Stimulated activated CD4-positive, alpha-beta T cell treated with anti-CD3 and anti-CD28 coated beads, TNF-alpha, amount 100 ng/mL, for 24 hours (primary cell): ENCODE data around the gene SEMA3C.

Experiments used
- DNase-seq, 3 experiments: peaks; one replicate each; pipeline ENCODE4 v3.0.0-alpha.2; 2020; ENCODE audit warnings: low read depth in 3 of 3

SEMA3C gene

DNA sequence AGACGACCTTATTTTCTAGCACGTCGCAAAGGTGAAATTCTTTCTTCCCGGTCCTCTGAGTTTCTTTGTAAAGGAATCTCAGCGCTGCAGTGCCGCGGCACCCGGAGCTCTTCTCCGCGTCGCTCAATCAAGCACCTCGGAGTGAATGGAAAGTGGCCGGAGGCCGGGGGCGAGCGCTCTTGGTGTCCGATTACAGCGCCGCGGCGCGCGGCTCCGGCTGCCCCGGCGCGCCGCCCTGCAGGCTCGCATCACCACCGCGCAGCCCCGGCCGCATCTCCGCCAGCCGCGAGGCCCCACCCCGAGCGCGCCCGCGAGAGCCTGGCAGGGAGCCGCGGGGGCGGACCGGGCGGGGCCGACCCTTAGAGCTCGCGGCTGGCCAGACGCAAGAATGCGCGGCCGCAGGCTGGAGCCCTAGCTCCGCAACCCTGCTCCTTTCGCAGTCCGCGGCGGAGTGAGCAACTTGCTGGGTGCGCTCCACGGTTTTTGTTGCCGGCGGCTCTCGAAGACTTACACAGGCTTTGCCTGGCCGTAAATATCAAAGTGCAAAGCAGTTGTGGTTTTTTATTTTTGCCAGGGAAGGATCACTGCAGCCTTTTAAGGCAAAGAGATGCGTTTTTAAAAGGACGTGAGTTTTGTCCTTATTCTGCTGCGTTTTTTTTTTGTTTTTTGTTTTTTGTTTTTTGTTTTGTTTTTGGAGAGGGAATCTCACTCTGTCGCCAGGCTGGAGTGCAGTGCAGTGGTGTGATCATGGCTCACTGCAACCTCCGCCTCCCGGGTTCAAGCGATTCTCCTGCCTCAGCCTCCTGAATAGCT lies at the start of gene SEMA3C:
Gene SEMA3C, minus strand, starts transcription at position 143 of the 813 bp plus-strand sequence. CDS start 2,270 bp downstream, outside the sequence.
- peak in 1 of 3 experiments; percentile 3 for DNase-seq

DNA sequence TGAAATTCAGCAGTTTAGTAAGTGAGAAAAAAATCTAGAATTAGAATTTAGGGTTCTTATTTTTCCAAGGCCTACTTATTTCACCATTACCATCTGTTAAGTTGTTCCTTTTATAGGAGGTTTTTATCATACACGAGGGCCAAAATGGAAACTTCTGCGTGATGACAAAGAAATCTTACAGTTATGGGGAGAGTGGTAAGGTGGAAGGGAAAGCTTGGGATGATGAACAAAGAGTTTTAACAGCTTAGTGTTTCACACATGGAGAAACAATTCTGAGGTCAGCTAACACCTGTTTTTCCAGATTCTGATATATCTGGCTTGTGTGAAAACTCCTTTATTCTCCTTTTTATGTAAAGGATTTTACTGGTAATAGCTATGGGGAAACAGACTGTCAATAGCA lies 49.8 kb upstream of the SEMA3C start:
- DNase-seq = no peak

DNA sequence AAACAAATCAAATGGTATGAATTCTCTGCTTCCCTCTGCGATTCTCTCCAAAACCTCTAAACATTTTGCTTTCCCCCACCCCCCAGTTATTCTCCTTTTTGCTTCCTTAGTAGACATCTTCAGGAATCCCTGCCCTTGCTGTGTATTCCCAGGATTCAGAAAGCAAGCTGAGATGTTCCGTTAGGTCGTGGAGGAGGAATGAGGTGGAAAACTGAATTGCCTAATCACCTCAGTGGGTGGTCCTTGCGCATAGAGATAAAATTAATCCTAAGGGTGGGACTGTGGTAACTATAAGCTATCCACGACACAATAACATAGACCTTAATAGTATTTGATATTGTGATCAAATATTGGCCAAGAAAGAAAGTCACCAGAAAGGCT lies 49.1 kb upstream of the SEMA3C start:
- no peak for DNase-seq

DNA sequence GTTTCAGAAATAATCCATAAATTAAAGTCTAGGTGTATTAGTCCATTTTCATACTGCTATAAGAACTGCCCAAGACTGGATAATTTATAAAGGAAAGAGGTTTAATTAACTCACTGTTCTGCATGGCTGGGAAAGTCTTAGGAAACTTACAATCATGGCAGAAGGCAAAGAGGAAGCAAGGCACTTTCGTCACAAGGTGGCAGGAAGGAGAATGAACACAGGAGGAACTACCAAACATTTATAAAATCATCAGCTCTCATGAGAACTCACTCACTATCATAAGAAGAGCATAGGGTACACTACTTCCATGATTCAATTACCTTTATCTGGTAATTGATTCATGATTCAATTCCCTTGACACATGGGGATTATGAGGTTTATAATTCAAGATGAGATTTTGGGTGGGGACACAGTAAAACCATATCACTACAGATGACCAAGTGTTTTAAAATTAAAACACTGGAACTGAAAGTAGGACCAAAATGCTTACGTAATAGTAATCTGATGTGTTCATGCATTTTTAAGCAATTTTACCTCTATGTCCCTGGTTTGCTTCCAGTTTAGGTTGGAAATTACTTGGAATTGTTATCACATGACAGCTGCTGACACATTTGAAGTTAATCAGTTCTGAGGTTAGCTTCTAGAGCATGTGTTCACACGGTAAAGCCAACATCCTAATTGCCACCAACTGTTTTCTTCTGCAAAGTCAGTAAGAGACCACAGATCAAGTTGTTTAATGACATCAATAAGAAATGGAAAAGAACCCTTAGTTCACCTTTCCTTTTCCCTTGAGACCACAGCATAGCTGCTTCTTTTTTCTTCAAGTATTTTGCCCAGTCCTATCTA lies 48.4 kb upstream of the SEMA3C start:
- DNase-seq = no peak

DNA sequence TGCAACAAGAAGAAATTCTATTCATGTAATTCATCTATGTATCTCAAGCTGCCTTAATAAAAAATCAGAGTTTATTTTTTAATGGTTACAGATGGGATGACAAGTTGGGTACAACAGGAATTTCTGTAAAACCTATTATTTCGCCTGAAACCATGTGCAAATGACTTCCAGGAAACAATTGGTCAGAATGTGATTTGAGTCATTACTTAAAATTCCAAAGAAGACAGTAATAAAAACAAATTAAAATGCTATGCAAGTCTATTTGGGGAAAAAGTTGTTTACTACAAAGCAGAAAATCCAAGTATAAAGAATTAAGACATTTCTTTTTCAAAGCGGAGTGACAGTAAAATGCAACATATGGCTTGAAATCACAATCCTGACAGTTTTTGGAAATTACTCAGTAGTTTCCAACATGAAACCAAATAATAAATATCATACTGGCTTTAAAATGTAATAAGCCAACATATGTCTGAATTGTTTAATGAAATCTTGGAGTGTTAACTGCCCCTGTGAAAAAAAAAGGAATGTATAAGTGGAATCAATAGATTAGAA lies 41.5 kb upstream of the SEMA3C start:
- DNase-seq = no peak

DNA sequence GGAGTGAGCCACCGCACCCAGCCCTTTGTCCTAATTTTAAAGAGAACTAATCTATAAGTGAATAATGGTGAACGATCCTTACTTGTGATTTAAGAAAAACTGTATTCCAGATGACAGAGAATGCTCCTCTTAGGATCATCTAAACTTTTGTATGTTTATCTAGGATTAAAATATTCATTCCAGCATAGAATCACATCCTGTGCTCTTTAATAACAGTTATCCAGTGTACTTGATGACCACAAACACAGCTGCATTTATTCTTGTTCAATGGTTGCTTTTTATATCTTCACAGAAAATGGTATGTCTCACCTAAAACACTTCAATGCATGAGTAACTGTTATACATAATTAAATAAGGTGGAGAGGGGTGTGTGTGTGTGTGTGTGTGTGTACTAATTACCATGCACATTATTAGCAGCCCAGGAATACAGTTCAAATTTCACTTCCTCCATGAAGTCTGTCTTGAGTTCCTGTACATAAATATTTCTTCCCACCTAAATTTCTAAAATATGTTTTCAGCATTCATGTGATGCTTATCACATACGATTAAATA lies 38.5 kb upstream of the SEMA3C start:
- no peak for DNase-seq

DNA sequence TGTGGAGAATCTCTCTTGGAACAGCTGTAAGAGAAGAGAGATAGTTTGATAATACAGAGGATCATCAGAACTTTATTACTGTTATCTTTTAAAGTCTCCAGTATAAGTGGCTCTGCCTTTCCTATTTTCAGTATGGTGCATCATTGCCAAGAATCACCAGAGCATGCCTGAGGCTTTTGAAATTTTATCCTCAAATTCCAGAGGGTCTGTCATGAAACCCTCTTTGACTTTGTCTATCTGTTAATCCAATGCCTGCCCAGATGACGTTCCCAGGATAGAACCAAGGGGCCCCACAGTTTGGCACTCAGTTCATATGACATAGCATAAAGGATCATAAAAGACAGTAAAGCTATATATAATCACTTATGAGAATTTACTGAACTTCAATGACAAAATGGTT lies 35.3 kb upstream of the SEMA3C start:
- DNase-seq = no peak

DNA sequence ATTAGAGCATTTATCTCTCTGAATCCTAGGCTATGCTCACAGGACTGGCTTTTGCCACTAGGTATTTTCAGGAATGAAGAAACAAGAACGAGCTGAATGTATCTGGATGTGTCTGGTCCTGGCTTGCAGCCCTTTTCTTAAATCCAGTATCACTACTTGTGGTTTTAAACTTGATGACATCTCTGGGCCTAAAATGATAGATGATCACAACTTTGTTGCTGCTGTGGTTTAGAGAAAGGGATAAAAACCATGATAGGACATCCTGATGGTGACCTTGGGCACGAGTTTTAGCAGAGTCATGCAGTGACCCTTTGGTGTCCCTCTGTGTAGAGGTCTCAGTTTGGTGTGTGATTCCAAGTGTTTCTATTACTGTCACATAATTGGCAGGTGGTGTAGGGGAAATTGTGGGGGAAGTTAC lies 31.7 kb upstream of the SEMA3C start:
- no peak for DNase-seq

DNA sequence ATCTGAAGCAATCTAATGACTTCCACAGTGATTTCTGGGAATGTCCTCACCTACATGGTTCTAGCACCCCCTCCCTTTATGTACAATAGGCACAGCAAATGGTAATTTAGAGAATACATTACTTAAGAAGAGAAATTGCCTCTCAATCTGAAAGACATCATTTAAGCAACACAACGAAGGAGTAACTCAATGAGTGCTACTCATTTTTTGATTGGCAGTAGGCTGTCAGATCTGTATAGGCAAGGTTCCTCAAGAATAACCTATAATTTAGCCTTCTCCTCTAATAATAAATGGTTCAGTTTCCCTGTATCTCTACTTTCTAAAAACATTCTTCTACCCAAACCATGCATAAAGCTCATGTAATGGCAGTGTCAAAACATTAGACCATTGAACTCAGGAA lies 30.6 kb upstream of the SEMA3C start:
- DNase-seq = no peak

DNA sequence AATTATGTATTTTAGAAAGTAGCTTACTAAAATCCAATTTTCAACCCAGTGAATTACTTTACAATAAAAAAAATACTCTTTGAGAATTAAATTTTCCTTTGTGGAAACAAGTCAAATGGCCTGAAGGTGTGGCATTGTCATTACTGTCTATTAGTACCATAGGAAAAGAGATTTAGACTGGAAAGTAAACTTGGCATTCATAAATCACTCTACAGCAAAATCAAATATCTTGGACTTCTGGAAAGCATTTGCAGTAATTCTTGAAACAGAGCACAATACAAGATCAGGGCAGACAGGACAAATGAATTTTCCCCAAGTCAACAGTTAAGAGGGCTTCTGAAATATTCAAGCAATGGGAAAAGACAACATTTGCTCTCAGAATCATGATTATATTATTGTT lies 28.0 kb upstream of the SEMA3C start:
- DNase-seq = no peak

DNA sequence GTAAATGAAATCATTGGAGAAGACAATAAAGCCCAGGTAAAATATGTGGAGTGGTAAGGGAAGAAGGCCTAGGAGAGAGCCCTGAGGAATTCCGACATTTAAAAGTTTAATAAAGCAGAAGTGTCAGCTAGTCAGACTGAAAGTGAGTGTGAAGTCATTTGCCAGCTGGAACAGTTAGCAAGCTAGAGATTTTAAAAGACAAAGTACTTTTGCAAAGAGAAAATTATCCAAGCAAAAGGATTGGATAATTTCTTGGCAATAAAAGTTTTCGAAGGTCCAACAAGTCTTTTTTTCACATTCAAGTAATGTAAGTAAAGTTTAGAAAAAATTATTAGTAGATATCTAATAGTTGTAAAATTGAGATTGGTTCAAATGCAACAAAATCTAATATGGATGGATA lies 27.1 kb upstream of the SEMA3C start:
- DNase-seq = no peak

DNA sequence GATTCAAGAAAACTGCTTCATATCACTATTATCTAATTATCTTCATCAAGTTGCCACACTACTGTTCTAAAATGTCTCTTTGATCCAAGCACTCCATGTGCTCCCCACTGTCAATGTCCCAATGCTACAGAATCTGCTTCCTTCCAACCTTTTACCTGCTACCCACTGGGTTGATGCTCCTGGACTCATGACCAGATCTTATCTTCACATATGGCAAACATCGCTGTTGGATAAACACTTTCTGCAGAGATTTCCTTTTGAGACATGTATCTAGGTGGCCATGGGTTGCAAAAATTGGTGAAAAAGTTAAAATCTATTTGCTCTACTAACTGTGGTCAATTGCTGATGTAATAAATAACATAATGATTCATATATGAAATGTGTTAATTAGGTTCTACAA lies 24.5 kb upstream of the SEMA3C start:
- DNase-seq = no peak

DNA sequence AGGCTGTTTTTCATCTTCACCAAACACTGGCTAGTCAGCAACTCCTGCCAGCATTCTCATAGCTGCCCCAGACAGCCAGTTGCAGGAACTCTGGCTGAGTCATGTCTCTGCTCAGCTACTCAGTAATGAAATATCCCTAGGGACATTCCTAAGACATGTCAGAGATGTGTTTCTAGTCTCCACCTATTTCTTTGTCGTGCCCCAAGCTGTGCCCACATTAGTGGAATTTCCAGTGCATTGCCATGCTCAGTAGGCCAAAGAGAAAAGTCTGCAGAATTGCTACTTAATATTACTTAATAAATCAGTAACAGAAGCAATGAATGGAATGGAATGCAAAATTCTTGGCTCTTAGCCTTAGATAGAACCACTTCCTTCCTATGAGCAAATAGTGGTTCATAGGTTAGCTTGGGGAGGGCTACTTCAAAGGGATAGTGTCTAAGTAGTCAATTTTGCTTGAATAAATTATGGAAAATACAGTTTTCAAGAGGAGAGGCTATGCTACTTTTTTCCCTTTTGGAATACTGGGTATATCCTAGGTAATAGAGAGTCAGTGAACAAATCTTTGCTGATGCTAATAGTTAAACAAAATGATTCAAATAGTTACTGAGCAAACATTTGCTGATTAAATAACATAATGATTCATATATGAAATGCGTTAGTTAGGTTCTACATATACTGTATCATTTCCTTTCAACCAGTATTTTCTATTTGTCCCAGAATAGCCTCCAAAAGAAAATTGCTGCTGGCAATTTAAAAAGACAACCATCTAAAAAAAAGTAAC lies 23.6 kb upstream of the SEMA3C start:
- DNase-seq = no peak

DNA sequence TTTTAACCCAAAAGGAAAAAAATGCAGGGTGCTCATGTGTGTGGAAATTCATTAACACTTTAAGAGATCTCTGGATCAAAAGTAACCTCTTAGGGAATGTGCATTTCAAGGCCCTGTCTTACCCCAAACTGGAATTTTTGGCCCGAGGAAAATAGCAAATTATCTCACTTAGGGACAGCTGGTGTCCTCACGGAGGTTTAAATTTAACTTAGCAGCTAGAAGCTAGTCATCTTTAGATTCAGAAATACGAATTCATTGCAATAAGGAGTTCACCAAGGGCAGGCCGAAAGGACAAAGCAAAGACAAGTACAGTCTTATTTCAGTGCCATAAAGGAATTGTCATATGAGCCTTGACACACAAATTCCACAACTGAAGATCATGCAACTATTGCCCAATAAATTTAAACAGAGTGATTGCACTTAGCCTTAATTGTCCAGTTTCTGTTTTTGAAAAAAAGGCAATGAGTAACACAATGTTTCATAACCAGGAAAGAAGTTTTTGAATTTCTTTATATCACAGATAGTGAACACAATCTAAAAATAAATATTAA lies 22.4 kb upstream of the SEMA3C start:
- no peak for DNase-seq

DNA sequence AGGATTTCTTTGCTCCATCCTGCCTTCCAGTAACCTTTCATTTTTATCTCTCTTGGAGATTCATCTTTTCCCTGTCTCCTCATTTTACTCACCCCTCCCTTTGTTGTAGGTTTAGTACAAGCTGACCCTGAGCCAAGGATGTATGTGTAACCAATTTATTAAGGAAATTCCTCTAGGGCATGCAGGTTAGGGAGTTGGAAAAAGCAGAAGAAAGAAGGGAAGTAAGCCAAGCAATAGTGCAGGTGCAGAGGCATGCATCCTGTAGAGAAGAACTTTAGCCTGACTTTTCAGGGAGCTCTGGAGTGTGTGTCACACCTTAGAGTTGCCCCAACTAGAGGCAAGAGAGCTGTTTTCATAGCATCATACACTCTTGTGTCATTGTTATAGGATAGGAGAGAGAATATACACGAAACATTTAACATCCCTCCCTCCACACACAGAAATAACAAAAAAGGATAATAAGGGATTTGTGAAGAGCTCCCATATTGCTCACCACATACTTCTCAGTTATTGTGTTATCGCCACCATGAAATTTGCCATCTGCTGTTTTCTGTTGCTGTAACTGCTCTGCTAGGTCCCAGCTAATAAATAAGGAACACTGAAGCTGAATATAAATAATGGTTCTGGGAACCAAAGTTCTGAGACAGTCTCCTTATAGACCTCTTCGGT lies 21.8 kb upstream of the SEMA3C start:
- DNase-seq = no peak

DNA sequence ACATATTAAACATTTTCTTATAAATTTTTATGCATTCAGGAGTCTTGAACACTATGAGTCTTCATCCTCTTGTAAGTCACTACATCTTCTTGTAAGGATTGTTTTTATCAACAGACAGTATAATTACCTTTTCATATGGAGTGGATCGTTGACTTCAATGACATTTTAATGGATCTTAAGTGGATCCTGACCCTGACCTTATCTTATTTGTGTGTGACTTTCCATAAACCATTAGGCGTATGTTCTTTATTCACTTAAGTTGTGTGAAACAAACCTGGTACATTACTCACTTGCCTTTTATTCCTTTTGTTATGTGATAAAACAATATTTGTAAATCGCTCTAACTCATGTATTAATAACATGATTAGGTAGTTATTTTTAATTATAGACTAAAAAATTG lies 18.5 kb upstream of the SEMA3C start:
- no peak for DNase-seq

DNA sequence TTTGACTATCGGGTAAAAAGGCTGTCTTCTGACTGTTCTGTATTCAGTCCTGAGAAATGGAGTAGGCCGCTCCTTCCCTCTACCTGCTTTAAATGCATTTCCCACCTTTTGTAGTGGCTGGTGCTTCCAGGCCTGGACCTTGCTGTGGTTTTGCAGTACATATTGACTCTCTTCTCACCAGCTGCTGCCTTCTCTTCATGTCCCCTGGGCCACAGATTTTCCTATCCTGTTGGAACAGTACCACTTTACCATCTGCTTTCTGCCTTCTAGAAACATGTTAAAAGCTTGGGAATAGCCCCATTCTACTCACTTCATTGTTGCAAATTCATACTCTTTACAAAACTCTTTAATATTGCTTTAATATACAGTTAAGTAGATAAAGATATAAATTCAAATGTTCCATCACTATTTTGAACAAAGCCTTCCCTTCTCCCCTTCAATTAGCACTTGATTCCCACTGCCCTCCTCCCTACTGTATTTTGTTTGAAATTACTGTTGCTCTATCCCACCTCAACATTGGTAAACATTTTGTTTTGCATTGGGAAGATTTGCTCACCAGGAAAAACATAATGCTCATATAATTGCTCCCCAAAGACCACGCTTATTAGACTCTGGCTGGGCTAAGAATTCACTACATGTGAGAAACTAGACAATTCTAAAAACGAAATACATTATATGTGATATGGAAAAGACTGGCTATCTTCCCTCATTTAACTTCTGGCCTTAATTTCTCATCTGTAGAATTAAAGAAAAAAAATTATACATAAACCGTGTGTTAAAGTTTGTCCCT lies 17.3 kb upstream of the SEMA3C start:
- no peak for DNase-seq

DNA sequence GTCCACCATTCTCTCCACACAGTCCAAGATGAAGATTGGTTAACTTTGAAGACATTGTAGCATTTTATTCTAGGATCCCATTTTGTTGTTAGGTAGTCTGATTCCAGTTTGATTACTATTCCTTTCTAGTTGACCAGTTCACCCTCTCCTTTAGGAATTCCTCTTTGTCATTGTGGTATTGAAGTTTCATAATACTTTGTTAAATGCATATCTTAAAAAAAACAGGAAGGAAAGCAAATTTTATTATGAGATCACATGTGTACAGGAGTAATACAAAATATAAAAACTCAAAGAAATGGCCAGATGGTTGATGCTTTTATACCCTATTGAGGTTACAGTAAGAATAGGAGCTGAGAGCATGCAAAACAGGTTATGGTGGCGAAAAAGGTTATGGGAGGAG lies 15.5 kb upstream of the SEMA3C start:
- no peak for DNase-seq

DNA sequence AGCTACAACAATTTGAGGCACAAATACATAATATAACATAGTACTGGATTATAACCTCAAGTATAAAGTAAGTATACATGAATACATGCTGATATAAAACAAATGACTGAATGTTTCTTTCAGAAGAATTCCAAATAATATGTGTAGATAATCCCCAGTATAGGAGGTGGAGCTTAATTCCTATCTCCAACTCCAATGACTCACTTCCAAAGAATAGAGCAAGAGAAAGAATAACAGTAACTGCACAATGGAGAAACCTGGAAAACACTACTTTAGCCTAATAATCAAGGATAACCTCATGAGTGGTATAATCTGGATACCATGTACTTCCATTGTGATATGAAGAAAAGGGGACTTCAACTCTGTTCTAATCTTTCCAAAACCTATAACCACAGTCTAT lies 13.7 kb upstream of the SEMA3C start:
- DNase-seq = no peak

DNA sequence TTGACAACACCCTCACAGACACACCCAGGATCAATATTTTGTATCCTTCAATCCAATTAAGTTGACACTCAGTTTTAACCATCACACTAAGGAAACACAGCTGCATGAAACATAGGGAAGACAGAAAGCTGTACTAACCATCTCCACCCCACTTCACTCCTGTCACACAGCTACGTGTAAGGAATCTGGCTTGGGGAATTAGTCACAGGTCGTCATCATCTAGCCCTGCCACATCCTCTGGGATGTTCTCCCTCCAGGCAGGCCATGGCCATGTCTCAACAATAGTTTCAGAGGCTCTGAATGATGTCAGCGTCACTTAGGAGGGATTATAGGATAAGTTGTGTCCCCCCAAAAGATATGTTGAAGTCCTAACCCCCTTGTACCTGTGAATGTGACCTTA lies 10.8 kb upstream of the SEMA3C start:
- DNase-seq = no peak
